K562 (cell line): ENCODE data around the gene DIP2C.

Source experiments
- CTCF ChIP-seq, 3 experiments: IDR thresholded peaks in 2 of 3; conservative IDR thresholded peaks in 1 of 3; 2 replicates each; pipeline ENCODE4 v1.5.1; 2011 to 2012; ENCODE audit warnings: low read length in 3 of 3, mild to moderate bottlenecking in 3 of 3, control low read depth in 2 of 3, improper control_type of control experiment in 1 of 3, inconsistent platforms in 1 of 3, low read depth in 1 of 3, mixed read lengths in 1 of 3, moderate library complexity in 1 of 3; ENCODE audit not compliant: insufficient read depth in 2 of 3
- ELF4 ChIP-seq: fragments of 450-650 bp; formaldehyde crosslinking; IDR thresholded peaks from 2 replicates; pipeline ENCODE4 v1.4.0; 2022; ENCODE audit warnings: missing genetic modification characterization
- ETV6 ChIP-seq, 3 experiments: fragments of 150-350 bp in 1 of 3; sonication (generic) in 1 of 3; formaldehyde crosslinking in 1 of 3; IDR thresholded peaks; 2 replicates each; pipeline versions ENCODE4 v1.6.1 to v1.8.0; 2014 to 2022; ENCODE audit warnings: borderline replicate concordance in 2 of 3, low read depth in 2 of 3, antibody characterized with exemption in 1 of 3, low read length in 1 of 3, mild to moderate bottlenecking in 1 of 3, missing genetic modification reagents in 1 of 3
- MAFK ChIP-seq: IDR thresholded peaks from 2 replicates; pipeline ENCODE4 v1.6.1; 2011; ENCODE audit warnings: low read length, improper control_type of control experiment
- MCM3 ChIP-seq: fragments of 450-650 bp; IDR thresholded peaks from 2 replicates; pipeline ENCODE4 v1.6.1; 2016
- POLR2A ChIP-seq: fragments of 450-650 bp; conservative IDR thresholded peaks from 2 replicates; pipeline ENCODE4 v1.6.1; 2016
- SP1 ChIP-seq: sonication (generic); formaldehyde crosslinking; IDR thresholded peaks from 2 replicates; pipeline ENCODE4 v1.8.1; 2022; ENCODE audit warnings: mild to moderate bottlenecking, missing genetic modification reagents
- TCF7L2 ChIP-seq: fragments of 150-350 bp; IDR thresholded peaks from 2 replicates; pipeline ENCODE4 v1.6.1; 2016; ENCODE audit warnings: low read depth, mild to moderate bottlenecking, low read length, moderate library complexity
- TFAM ChIP-seq: fragments of 250-450 bp; sonication (Bioruptor Pico); conservative IDR thresholded peaks from 2 replicates; pipeline ENCODE4 v1.5.0; 2021; ENCODE audit warnings: mild to moderate bottlenecking, moderate library complexity
- ZBTB1 ChIP-seq: sonication (generic); formaldehyde crosslinking; IDR thresholded peaks from 2 replicates; pipeline ENCODE4 v1.8.1; 2023; ENCODE audit warnings: missing genetic modification reagents, low read depth, mild to moderate bottlenecking, borderline replicate concordance
- ZBTB11 ChIP-seq, 3 experiments: fragments of 200-800 bp in 1 of 3; fragments of 250-450 bp in 1 of 3; fragments of 450-650 bp in 1 of 3; sonication (Bioruptor Pico) in 1 of 3; sonication (Bioruptor generic) in 1 of 3; formaldehyde crosslinking in 1 of 3; IDR thresholded peaks; 2 replicates each; pipeline versions ENCODE4 v1.6.1 to v1.8.0; 2016 to 2022; ENCODE audit warnings: mild to moderate bottlenecking in 2 of 3, missing genetic modification characterization in 2 of 3, missing compliant biosample characterization in 1 of 3, moderate library complexity in 1 of 3

- no peak for TF ChIP-seq CTCF (IDR thresholded peaks at IDR 0.05 in 2 of 3, conservative IDR thresholded peaks at IDR 0.05 in 1 of 3; ENCODE audit: insufficient read depth in 2 of 3, low read depth in 1 of 3, low read length in 3 of 3)
- TF ChIP-seq ZBTB1 (CRISPR knock-in tag), result no peak
- TF ChIP-seq TFAM (CRISPR knock-in tag), result no peak
- no peak for TF ChIP-seq ZBTB11 (CRISPR knock-in tag; IDR thresholded peaks at IDR 0.05)
- no peak for TF ChIP-seq MAFK
- TF ChIP-seq MCM3, result no peak
- TF ChIP-seq ELF4 (CRISPR knock-in tag), result no peak
- no peak for TF ChIP-seq SP1 (CRISPR knock-in tag)
- no peak for TF ChIP-seq POLR2A
- TF ChIP-seq ETV6 (IDR thresholded peaks at IDR 0.05; ENCODE audit: borderline replicate concordance in 1 of 2, low read depth in 2 of 2, low read length in 1 of 2), result no peak
- no peak for TF ChIP-seq ETV6 (CRISPR knock-in tag; IDR thresholded peaks at IDR 0.05; ENCODE audit: borderline replicate concordance)
- no peak for TF ChIP-seq TCF7L2
These were observed 237.6 kb downstream of the DIP2C start for GRCh38 chr10:451856-452255.
